Coronary artery (tissue), 2 donors: Measurements from ENCODE around the gene PCNX2.

Experiments used
- DNase-seq: peaks from one replicate; pipeline ENCODE4 v3.0.0-alpha.2; 2017; ENCODE audit warnings: low spot score
- H3K27ac ChIP-seq, 2 donors: fragments of 200-600 bp; sonication (generic); one replicate each; pipeline ENCODE4 v1.5.1; 2016 to 2019
- H3K4me3 ChIP-seq: fragments of 200-600 bp; sonication (generic); 2 replicates; pipeline ENCODE4 v1.5.1; 2016; ENCODE audit warnings: mild to moderate bottlenecking, moderate library complexity
- TF ChIP-seq, protein P1 (sequence below): fragments of 200-600 bp; sonication (generic); IDR thresholded peaks from one replicate; pipeline ENCODE4 v1.5.1; 2019; ENCODE audit warnings: antibody characterized with exemption

PCNX2 gene

GRCh38 chr1:233294913-233295236, 650 bp downstream of the PCNX2 start:
- Histone ChIP-seq H3K4me3 (peak overlapping the region; percentile 85), H3K27ac (peak overlapping the region; percentile 15 to 73)
- no peak for DNase-seq
- TF ChIP-seq, protein P1, sequence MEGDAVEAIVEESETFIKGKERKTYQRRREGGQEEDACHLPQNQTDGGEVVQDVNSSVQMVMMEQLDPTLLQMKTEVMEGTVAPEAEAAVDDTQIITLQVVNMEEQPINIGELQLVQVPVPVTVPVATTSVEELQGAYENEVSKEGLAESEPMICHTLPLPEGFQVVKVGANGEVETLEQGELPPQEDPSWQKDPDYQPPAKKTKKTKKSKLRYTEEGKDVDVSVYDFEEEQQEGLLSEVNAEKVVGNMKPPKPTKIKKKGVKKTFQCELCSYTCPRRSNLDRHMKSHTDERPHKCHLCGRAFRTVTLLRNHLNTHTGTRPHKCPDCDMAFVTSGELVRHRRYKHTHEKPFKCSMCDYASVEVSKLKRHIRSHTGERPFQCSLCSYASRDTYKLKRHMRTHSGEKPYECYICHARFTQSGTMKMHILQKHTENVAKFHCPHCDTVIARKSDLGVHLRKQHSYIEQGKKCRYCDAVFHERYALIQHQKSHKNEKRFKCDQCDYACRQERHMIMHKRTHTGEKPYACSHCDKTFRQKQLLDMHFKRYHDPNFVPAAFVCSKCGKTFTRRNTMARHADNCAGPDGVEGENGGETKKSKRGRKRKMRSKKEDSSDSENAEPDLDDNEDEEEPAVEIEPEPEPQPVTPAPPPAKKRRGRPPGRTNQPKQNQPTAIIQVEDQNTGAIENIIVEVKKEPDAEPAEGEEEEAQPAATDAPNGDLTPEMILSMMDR, result no peak

DNA sequence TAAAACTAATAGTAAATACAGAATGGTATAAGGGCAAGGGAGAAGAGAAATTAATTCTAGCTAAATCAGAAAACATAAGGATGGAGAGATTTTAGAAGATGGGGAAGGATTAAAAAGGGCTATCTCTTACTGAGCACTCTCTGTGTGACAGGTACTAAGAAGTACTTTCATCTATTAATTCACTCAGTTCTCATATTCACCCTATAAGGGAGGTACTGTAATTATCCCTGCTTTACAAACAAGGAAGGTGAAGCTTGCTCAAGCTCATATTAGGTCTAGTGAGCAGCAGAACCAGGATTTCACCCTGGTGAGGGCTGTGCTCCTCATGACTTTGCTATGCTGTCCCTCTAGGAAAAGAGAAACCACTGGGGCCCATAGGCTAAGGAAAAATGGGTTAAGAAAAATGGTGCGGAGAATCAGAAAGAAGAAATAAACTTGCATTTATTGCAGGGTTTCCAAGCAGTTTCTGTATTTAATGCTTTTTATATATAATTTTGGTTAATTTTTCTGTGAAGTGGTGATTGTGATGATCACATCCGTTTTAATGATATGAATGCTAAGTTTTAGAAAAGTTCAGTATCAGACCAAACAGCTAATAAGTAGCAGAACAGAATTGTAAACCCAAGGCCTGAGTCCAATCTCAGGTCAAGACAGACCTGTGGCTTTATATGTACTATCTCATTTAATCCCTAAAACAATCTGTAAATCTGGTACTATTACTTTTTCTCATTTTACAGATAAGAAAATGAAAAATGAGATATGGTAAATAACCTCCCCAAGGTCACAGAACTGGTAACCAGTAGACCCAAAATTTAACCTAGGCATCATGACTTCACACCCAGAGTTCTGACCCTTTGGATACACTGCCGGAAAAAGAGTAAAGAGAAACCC, 1.7 kb downstream of the PCNX2 start:
- TF ChIP-seq, protein P1, result no peak
- Histone ChIP-seq H3K27ac (no peak overlapping the region), H3K4me3 (no peak overlapping the region)
- DNase-seq, result no peak

GRCh38 chr1:233290396-233291034, 5.0 kb downstream of the PCNX2 start:
- Histone ChIP-seq H3K27ac (no peak overlapping the region), H3K4me3 (no peak overlapping the region)
- TF ChIP-seq, protein P1, result no peak
- DNase-seq, result no peak

DNA sequence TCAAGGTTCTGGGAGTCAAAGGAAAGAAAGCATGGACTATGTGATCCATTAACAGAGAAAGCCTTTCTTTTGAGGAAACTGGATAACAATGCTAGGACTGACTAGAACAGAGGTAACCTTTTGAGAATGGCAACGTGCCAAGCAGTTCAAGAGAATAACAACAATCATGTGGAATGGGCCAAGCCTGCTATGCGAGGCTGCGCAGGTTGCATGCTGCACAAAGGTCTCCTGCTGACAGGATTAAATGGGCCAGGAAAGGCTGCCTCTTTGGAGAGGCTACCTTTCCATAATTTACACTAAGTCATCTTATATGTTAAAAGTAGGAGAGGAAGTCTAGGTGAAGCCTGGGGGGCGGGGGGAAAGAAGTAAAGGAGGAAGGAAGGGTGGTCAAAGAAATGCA, 5.8 kb downstream of the PCNX2 start:
- TF ChIP-seq, protein P1, result no peak
- H3K27ac ChIP-seq, result no peak overlapping the region
- no peak for DNase-seq

DNA sequence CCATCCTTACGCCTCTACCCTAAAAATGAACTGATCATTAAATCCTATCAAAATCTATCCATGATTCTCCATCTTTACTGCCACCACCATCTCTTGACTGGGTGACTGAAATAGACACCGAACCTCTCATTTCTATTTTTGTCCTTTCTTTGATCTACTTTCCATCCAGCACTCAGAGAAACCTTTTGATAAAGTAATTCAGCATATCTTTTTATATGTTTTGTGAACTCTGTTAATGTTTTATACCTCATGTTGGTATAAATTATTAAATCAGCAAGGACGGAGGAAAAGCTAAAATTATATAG, 13.0 kb downstream of the PCNX2 start:
- Histone ChIP-seq H3K27ac (no peak overlapping the region), H3K4me3 (no peak overlapping the region)
- DNase-seq, result no peak
- TF ChIP-seq, protein P1, result no peak

More for the DNA sequence above, 5.8 kb downstream of the PCNX2 start:
- H3K4me3 ChIP-seq, result no peak overlapping the region

GRCh38 chr1:233281711-233282581, 13.6 kb downstream of the PCNX2 start:
- no peak for DNase-seq
- H3K27ac ChIP-seq, result no peak overlapping the region
- TF ChIP-seq, protein P1, result no peak
- H3K4me3 ChIP-seq, result no peak overlapping the region
